CD14-positive monocyte (primary cell): Measurements from ENCODE around the gene RIPK3. TPM values are rescaled to one million over a fixed set of nuclear protein-coding genes. Genes with fewer than 3 reads are reported as not detected.
A peak's percentile ranks its signal among the peaks of the same experiment; 100 is the strongest.
"Not testable (repeated sequence)": the region's sequence is repeated elsewhere in the genome, so short reads cannot be mapped to it uniquely, and the experiment has no call there.

Experiments
- DNase-seq, 3 donors: peaks; one replicate each; pipeline ENCODE4 v3.0.0-alpha.2; 2011 to 2022
- H2AFZ ChIP-seq: 2 replicates; pipeline ENCODE4 v1.6.0; 2012; ENCODE audit warnings: mild to moderate bottlenecking, low read depth, low read length, inconsistent platforms; ENCODE audit not compliant: insufficient read depth, poor library complexity, severe bottlenecking
- H3K27ac ChIP-seq, 2 donors: 1 replicate in 1 of 2; 2 replicates in 1 of 2; pipeline ENCODE4 v1.5.1; 2012 to 2013; ENCODE audit warnings: low read length in 2 of 2, control low read depth in 1 of 2, inconsistent platforms in 1 of 2, low read depth in 1 of 2, mild to moderate bottlenecking in 1 of 2
- H3K27me3 ChIP-seq, 2 donors: one replicate each; pipeline versions ENCODE4 v1.6.0 to v1.6.1; 2011 to 2013; ENCODE audit warnings: low read length in 2 of 2; ENCODE audit not compliant: control insufficient read depth in 2 of 2, insufficient read depth in 2 of 2
- H3K36me3 ChIP-seq, 2 donors: replicated peaks in 1 of 2; 1 replicate in 1 of 2; 2 replicates in 1 of 2; pipeline versions ENCODE4 v1.5.1 to v1.6.1; 2012 to 2013; ENCODE audit warnings: low read length in 2 of 2, control low read depth in 1 of 2, inconsistent platforms in 1 of 2, mild to moderate bottlenecking in 1 of 2; ENCODE audit not compliant: insufficient read depth in 2 of 2, control insufficient read depth in 1 of 2
- H3K4me1 ChIP-seq, 2 donors: 1 replicate in 1 of 2; 2 replicates in 1 of 2; pipeline versions ENCODE4 v1.5.1 to v1.6.1; 2012 to 2013; ENCODE audit warnings: low read length in 2 of 2, control low read depth in 1 of 2, inconsistent platforms in 1 of 2, mild to moderate bottlenecking in 1 of 2, moderate library complexity in 1 of 2; ENCODE audit not compliant: insufficient read depth in 2 of 2, control insufficient read depth in 1 of 2
- H3K4me2 ChIP-seq: replicated peaks from 2 replicates; pipeline ENCODE3; 2012; ENCODE audit warnings: low read length, moderate library complexity, mild to moderate bottlenecking; ENCODE audit not compliant: poor library complexity, severe bottlenecking; ENCODE audit errors: extremely low read depth
- H3K4me3 ChIP-seq, 3 experiments: fragments of 200-600 bp in 1 of 3; sonication (generic) in 1 of 3; replicated peaks in 1 of 3; 1 replicate in 2 of 3; 2 replicates in 1 of 3; pipeline ENCODE4 v1.5.1; 2011 to 2013; ENCODE audit warnings: low read length in 3 of 3, mild to moderate bottlenecking in 3 of 3, control low read depth in 2 of 3, low read depth in 2 of 3, inconsistent platforms in 1 of 3, moderate library complexity in 1 of 3
- H3K79me2 ChIP-seq: 2 replicates; pipeline ENCODE4 v1.6.0; 2012; ENCODE audit warnings: mild to moderate bottlenecking, control low read depth, inconsistent platforms, low read length, moderate library complexity; ENCODE audit not compliant: insufficient read depth
- H3K9ac ChIP-seq: 2 replicates; pipeline ENCODE4 v1.6.0; 2017; ENCODE audit warnings: low read length, mild to moderate bottlenecking; ENCODE audit not compliant: insufficient read depth, poor library complexity, severe bottlenecking
- H3K9me3 ChIP-seq, 2 donors: replicated peaks in 1 of 2; 1 replicate in 1 of 2; 2 replicates in 1 of 2; pipeline versions ENCODE4 v1.5.1 to v1.6.1; 2012 to 2013; ENCODE audit warnings: low read length in 2 of 2, control low read depth in 1 of 2; ENCODE audit not compliant: control insufficient read depth in 1 of 2, insufficient read depth in 1 of 2
- H4K20me1 ChIP-seq: 2 replicates; pipeline ENCODE4 v1.6.0; 2012; ENCODE audit warnings: mild to moderate bottlenecking, low read length, control low read depth, moderate library complexity; ENCODE audit not compliant: insufficient read depth
- H3K27ac Mint-ChIP-seq, 7 donors: one replicate each; pipeline ENCODE4 v1.8.0; 2020; ENCODE audit warnings: mild to moderate bottlenecking in 7 of 7, mixed read lengths in 7 of 7, moderate library complexity in 6 of 7, inconsistent platforms in 2 of 7
- H3K27me3 Mint-ChIP-seq, 3 donors: one replicate each; pipeline ENCODE4 v1.8.0; 2021 to 2022; ENCODE audit warnings: low read depth in 3 of 3, mild to moderate bottlenecking in 3 of 3, mixed read lengths in 3 of 3, moderate library complexity in 3 of 3, inconsistent platforms in 1 of 3
- H3K36me3 Mint-ChIP-seq, 2 donors: one replicate each; pipeline ENCODE4 v1.8.0; 2020; ENCODE audit warnings: mixed read lengths in 2 of 2, inconsistent platforms in 1 of 2, mild to moderate bottlenecking in 1 of 2
- H3K4me1 Mint-ChIP-seq: one replicate; pipeline ENCODE4 v1.8.0; 2020; ENCODE audit warnings: mild to moderate bottlenecking, mixed read lengths
- H3K4me3 Mint-ChIP-seq, 2 donors: one replicate each; pipeline ENCODE4 v1.8.0; 2020; ENCODE audit warnings: mild to moderate bottlenecking in 2 of 2, mixed read lengths in 2 of 2, moderate library complexity in 1 of 2
- H3K9me3 Mint-ChIP-seq, 7 donors: one replicate each; pipeline ENCODE4 v1.8.0; 2020 to 2022; ENCODE audit warnings: mixed read lengths in 7 of 7, mild to moderate bottlenecking in 6 of 7, moderate library complexity in 6 of 7, inconsistent platforms in 2 of 7
- CTCF ChIP-seq: fragments of 200-600 bp; IDR thresholded peaks from one replicate; pipeline ENCODE4 v1.8.0; 2022; ENCODE audit warnings: antibody characterized with exemption, mild to moderate bottlenecking
- WGBS: methylation state at CpG from one replicate; pipeline ENCODE4 v1.1.5; 2013; ENCODE audit warnings: missing lambda C conversion rate; ENCODE audit not compliant: insufficient coverage; 5-methylcytosine and 5-hydroxymethylcytosine counted together
- intact Hi-C, 2 donors: fragments of 100-400 bp; cut with micrococcal nuclease; formaldehyde crosslinking; loops; one replicate each; pipeline versions ENCODE4 v1.15.0 to v1.15.1; 2023
- polyA plus RNA-seq, 3 donors: library from polyadenylated mRNA; depleted of rRNA in 1 of 3; unstranded in 2 of 3; stranded (reverse) in 1 of 3; fragments of 300-500 nt in 2 of 3; fragments of >200 nt in 1 of 3; fragmentation: Illumina TruSeq in 2 of 3; gene quantifications; 1 replicate in 2 of 3; 2 replicates in 1 of 3; pipeline ENCODE4 v1.2.3, GENCODE V29; 2012 to 2021

Gene RIPK3
- polyA plus RNA-seq, 3 donors: 11.7 to 69.6 (median 11.8) TPM

- peaks cover 70% of the 10 kb centered on the region for H3K4me1 Mint-ChIP-seq
- H2AFZ ChIP-seq, H3K4me3 Mint-ChIP-seq, H3K36me3 ChIP-seq, H3K9me3 Mint-ChIP-seq, DNase-seq, intact Hi-C loops, H3K79me2 ChIP-seq, H3K27me3 ChIP-seq, H4K20me1 ChIP-seq, H3K9me3 ChIP-seq, H3K9ac ChIP-seq, H3K4me2 ChIP-seq: not testable (repeated sequence)
- peaks cover 66 to 70% of the 10 kb centered on the region in 2 donors for H3K4me1 ChIP-seq
- peak overlapping the region in 5 of 7 donors; percentile 8 to 96 (median 88) for H3K27ac Mint-ChIP-seq
- H3K27me3 Mint-ChIP-seq: peaks cover 3 to 20% (median 8%) of the 10 kb centered on the region in 3 donors
- peak overlapping the region; percentile 47 to 76 for H3K27ac ChIP-seq
- WGBS: 0% methylated on average over 1 of the region's 9 CpGs
- H3K36me3 Mint-ChIP-seq: peaks cover 6 to 13% of the 10 kb centered on the region in 2 donors
- peak overlapping the region in 1 of 3 experiments; percentile 41 for H3K4me3 ChIP-seq
- TF ChIP-seq CTCF: peak; percentile 82
These were observed 11.9 kb downstream of the RIPK3 start for GRCh38 chr14:24327914-24328313.

GRCh38 chr14:24327303-24327702 is 12.5 kb downstream of the RIPK3 start:
- Mint-ChIP-seq H3K9me3 (peaks cover 0 to 2% (median 0%) of the 10 kb centered on the region in 7 donors), H3K4me1 (peaks cover 65% of the 10 kb centered on the region), H3K27ac (peak overlapping the region; percentile 84 to 96 (median 91)), H3K36me3 (peaks cover 6 to 11% of the 10 kb centered on the region in 2 donors), H3K27me3 (peaks cover 2 to 19% (median 3%) of the 10 kb centered on the region in 3 donors), H3K4me3 (peak overlapping the region; percentile 55 to 78)
- no peak overlapping the region for H3K9ac ChIP-seq
- H3K79me2 ChIP-seq: no peaks in the 10 kb centered on the region
- intact Hi-C loops: no loop called here
- peak overlapping the region; percentile 47 to 76 for H3K27ac ChIP-seq
- no peak for TF ChIP-seq CTCF
- H2AFZ ChIP-seq: peak overlapping the region; percentile 1
- H3K36me3 ChIP-seq: no peaks in the 10 kb centered on the region
- H4K20me1 ChIP-seq: no peaks in the 10 kb centered on the region
- H3K4me1 ChIP-seq: peaks cover 60 to 64% of the 10 kb centered on the region in 2 donors
- peak overlapping the region; percentile 58 for H3K4me2 ChIP-seq
- peak overlapping the region in 1 of 3 experiments; percentile 41 for H3K4me3 ChIP-seq
- no peaks in the 10 kb centered on the region for H3K9me3 ChIP-seq
- 80% methylated on average over 1 of the region's 2 CpGs for WGBS
- DNase-seq: peak in 2 of 3 donors; percentile 40 to 52
- H3K27me3 ChIP-seq: peaks cover 0 to under 1% of the 10 kb centered on the region in 2 donors
